Panc1 (cell line): ENCODE results near the gene ATP6V0D1.

Source experiments
- CTCF ChIP-seq: fragments of 450-650 bp; IDR thresholded peaks from 2 replicates; pipeline ENCODE4 v1.5.1; 2017; ENCODE audit warnings: mild to moderate bottlenecking
- POLR2AphosphoS5 ChIP-seq: IDR thresholded peaks from 2 replicates; pipeline ENCODE4 v1.6.1; 2012; ENCODE audit warnings: mild to moderate bottlenecking, low read depth, low read length, moderate library complexity
- REST ChIP-seq, 2 experiments: IDR thresholded peaks; 2 replicates each; pipeline ENCODE4 v1.6.1; 2011 to 2012; ENCODE audit warnings: low read depth in 2 of 2, control low read depth in 1 of 2, low read length in 1 of 2, mild to moderate bottlenecking in 1 of 2, moderate library complexity in 1 of 2; ENCODE audit not compliant: insufficient read depth in 1 of 2
- SIN3A ChIP-seq: IDR thresholded peaks from 2 replicates; pipeline ENCODE4 v1.6.1; 2012; ENCODE audit warnings: low read depth, mild to moderate bottlenecking, low read length, moderate library complexity, borderline replicate concordance; ENCODE audit not compliant: insufficient read depth
- TCF7L2 ChIP-seq: IDR thresholded peaks from 2 replicates; pipeline ENCODE4 v1.6.1; 2011; ENCODE audit warnings: mild to moderate bottlenecking, low read depth, low read length, inconsistent platforms

- TF ChIP-seq REST (IDR thresholded peaks at IDR 0.05; ENCODE audit: insufficient read depth in 1 of 2, low read depth in 2 of 2, low read length in 1 of 2) (no peak), CTCF (no peak), TCF7L2 (no peak), POLR2AphosphoS5 (no peak), SIN3A (no peak)
These were observed 68.7 kb downstream of the ATP6V0D1 start for GRCh38 chr16:67412294-67412693.
